ENCODE data around the gene TNRC18.
"Not testable (repeated sequence)": the region's sequence is repeated elsewhere in the genome, so short reads cannot be mapped to it uniquely, and the experiment has no call there.

DNA sequence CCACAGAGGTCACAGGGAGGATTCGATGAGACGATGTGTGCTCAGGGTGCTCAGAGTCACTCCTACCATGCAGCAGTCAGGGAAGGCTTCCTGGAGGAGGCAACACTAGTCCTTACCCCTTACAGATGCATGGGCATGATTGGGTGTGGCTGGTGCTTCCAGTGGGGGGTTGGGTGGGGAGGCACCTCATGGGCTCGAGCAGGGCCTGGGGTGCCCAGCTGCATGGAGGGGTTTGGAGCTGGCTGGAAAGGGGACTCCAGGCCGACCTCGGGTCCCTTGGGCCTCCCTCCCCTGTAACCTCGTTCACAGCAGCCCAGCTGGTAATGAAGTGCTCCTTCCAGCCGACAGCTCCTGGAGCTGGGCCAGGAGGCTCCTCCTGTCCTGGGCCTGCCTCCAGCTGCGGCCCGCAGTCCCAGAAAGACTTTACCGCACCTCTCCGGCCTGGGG lies 148.6 kb downstream of the TNRC18 start:
- TF ChIP-seq CTCF (conservative IDR thresholded peaks at IDR 0.05; ENCODE audit: low read length); EZH2phosphoT487 (IDR thresholded peaks at IDR 0.05; ENCODE audit: borderline replicate concordance): not testable (repeated sequence)
